MM.1S (cell line): ENCODE results near the gene USPL1.

Experiments used
- CTCF ChIP-seq: fragments of 300-600 bp; sonication (generic); IDR thresholded peaks from 2 replicates; pipeline ENCODE4 v1.5.1; 2016; ENCODE audit warnings: antibody characterized with exemption, low read length, mixed read lengths
- EZH2 ChIP-seq: fragments of 300-600 bp; sonication (generic); optimal IDR thresholded peaks from 2 replicates; pipeline ENCODE3; 2017; ENCODE audit warnings: low read depth, mild to moderate bottlenecking, antibody characterized with exemption, low read length, mixed read lengths

GRCh38 chr13:30689752-30690151 is 72.0 kb downstream of the USPL1 start:
- TF ChIP-seq CTCF (no peak), EZH2 (no peak)
